Activated CD4-positive, alpha-beta T cell treated with anti-CD3 and anti-CD28 coated beads for 48 hours (primary cell): ENCODE measurements around the gene SLC43A3.
A peak's percentile ranks its signal among the peaks of the same experiment; 100 is the strongest.

Experiments
- DNase-seq: peaks from one replicate; pipeline ENCODE4 v3.0.0-alpha.2; 2020

Gene SLC43A3

GRCh38 chr11:57426929-57427726 lies at the start of gene SLC43A3:
SLC43A3 (minus strand) TSS chr11:57427121; CDS start chr11:57426172, 949 bp downstream.
- DNase-seq: peak; percentile 89

DNA sequence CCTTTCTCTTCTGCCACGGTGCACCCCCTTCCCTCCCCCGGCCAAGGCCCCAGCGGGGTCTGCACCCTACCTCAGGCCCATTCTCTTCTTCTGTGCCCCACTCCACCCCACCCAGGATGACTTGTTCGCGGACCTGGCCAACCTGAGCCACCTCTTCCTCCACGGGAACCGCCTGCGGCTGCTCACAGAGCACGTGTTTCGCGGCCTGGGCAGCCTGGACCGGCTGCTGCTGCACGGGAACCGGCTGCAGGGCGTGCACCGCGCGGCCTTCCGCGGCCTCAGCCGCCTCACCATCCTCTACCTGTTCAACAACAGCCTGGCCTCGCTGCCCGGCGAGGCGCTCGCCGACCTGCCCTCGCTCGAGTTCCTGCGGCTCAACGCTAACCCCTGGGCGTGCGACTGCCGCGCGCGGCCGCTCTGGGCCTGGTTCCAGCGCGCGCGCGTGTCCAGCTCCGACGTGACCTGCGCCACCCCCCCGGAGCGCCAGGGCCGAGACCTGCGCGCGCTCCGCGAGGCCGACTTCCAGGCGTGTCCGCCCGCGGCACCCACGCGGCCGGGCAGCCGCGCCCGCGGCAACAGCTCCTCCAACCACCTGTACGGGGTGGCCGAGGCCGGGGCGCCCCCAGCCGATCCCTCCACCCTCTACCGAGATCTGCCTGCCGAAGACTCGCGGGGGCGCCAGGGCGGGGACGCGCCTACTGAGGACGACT lies 49.3 kb upstream of the SLC43A3 start:
- peak; percentile 42 for DNase-seq

DNA sequence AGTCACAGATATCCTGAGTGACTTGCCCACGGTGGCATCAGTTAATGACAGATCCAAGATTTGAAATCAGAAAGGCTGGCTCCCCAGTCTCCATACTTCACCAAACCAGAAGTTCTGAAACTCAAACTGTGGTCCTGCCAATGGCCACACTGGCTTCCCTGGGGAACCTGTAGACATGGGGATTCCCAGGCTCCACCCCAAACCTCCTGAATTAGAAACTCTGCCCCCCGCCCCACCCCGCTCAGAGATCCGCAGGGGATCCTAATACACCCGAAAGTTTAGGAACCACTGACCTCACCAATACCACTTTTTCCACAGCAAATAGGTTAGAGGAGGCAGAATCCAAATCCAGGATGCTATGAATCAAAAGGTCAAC lies 48.7 kb upstream of the SLC43A3 start:
- DNase-seq: no peak

GRCh38 chr11:57475191-57475590 lies 48.3 kb upstream of the SLC43A3 start:
- DNase-seq: no peak

DNA sequence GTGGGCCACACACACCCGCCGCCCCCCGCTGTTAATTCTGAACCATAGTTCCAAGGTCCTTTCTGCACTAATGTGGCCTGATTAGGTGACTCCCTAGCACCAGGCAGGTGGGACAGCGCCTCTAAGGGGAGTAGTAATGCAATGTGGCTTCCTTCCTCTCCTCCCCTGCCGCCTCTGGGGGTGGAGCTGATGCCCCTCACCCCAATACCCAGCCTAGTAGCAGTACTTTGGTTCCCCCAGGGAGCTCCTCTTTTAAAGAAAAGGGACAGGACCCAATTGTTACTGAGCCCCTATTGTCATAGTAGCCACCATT lies 47.8 kb upstream of the SLC43A3 start:
- no peak for DNase-seq

GRCh38 chr11:57474017-57474802 lies 47.3 kb upstream of the SLC43A3 start:
- peak; percentile 41 for DNase-seq

- no peak for DNase-seq
Observed at GRCh38 chr11:57473285-57473841, 46.4 kb upstream of the SLC43A3 start.

GRCh38 chr11:57471496-57471895 lies 44.6 kb upstream of the SLC43A3 start:
- DNase-seq: no peak

GRCh38 chr11:57469268-57469667 lies 42.3 kb upstream of the SLC43A3 start:
- DNase-seq: no peak

- no peak for DNase-seq
Observed at GRCh38 chr11:57468276-57468675, 41.4 kb upstream of the SLC43A3 start.

GRCh38 chr11:57467508-57468157 lies 40.7 kb upstream of the SLC43A3 start:
- no peak for DNase-seq

DNA sequence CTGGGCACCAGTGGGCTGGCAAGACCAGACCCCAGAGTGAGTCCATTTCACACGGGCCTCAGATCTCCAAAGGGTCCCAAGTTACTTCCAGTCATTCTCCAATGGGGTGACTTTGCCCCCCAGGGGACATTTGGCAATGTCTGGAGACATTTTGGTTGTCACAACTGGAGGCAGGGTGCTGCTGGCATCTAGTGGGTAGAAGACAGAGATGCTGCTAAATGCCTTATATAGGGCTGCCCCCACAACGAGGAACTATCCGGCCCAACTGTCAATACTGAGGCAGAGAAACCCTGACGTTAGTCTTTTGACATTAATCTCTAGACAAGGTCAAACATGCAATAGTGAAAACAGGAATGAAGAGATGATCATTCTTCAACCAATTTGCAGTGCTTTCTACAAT lies 39.8 kb upstream of the SLC43A3 start:
- no peak for DNase-seq

- no peak for DNase-seq
Observed at GRCh38 chr11:57464539-57465181, 37.7 kb upstream of the SLC43A3 start.

DNA sequence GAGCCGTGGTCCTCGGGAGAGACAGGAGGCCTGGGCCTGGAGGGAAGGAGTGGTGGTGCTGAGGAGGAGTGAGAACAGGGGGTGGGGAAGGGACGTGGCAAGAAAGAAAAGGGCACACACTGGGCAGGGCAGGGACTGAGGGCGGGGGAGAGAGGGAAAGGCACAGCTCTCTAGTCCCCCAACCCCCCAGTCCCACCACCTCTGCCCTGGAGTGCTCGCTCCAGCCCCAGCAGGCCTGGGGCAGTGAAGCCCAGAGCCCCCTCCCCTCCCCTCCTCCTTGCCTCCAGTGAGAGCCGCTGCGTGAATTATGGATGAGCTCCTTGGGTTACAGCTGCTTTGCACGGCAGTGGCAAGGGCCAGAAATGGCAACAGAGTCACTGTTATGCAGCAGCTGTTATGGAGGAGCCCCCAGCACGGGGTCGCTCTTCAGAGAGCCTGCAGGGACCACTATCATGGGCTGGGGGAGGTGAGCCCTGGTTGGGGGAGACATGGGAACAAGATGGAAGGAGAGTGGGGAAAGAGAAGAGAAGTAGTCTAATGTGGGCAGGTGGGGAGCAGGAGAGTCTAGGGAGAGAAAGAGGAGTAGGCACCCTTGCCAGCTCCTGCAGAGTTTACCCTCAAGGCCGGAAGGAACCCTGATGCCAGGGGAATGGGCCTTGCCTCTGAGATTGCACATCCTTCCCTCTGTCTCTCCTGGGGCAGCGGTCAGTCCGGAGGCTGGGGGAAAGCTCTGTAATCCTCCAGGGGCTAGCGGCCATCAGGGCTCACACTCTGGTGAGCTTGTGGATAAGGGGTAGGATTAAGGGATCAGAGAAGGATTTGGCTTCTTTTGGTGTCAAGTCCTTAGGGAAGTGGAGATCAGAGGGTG lies 37.0 kb upstream of the SLC43A3 start:
- DNase-seq: no peak

DNA sequence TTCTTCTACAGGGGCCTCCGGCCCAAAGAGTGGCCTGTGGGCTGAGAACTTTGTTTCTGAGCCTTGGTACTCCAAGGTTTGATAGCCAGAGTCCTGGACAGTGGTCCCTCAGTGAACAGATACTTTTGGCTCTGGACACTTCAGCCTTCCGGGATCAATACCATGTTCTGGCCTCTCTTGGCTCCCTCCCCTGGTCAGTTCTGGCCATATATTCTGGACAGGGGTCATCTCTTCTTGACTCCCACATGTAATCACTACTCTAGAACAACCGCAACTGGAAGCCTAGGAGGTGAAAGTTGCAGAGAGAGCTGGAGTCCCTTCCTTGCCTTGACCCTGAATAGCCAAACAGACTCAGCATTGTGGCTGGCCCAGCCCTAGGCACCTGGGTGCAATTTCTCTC lies 35.7 kb upstream of the SLC43A3 start:
- DNase-seq: no peak

DNA sequence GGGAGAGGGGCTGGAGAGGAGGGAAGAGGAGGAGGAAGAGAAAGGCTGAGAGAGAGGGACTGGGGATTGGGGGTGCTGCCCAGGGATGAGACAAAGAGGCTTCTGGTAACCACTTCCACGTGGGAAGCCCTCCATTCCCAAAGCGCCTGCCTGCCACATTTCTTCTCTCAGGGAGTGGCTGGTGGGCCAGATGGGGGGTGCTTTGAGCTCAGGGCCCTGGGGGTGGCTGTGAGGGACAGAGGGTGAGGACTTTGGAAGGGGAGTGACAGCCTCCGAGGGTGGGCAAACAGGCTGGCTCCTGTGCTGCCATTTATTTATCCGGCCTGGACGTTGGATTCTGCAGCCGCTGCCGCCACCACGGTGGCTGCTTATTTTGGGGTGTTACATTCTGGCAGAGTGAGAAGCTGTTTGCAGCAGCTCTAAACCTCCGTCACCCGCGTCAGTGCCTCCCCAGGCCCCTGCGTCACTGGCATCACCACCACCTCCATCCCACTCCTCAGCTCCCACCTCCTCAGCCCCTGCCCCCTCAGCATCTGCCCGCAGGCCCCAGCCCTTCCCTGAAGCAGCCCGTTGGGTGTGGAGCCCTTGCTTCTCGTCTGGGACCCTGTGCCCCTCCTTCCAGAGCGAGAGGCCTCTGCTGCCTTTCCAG lies 35.0 kb upstream of the SLC43A3 start:
- DNase-seq: no peak

DNA sequence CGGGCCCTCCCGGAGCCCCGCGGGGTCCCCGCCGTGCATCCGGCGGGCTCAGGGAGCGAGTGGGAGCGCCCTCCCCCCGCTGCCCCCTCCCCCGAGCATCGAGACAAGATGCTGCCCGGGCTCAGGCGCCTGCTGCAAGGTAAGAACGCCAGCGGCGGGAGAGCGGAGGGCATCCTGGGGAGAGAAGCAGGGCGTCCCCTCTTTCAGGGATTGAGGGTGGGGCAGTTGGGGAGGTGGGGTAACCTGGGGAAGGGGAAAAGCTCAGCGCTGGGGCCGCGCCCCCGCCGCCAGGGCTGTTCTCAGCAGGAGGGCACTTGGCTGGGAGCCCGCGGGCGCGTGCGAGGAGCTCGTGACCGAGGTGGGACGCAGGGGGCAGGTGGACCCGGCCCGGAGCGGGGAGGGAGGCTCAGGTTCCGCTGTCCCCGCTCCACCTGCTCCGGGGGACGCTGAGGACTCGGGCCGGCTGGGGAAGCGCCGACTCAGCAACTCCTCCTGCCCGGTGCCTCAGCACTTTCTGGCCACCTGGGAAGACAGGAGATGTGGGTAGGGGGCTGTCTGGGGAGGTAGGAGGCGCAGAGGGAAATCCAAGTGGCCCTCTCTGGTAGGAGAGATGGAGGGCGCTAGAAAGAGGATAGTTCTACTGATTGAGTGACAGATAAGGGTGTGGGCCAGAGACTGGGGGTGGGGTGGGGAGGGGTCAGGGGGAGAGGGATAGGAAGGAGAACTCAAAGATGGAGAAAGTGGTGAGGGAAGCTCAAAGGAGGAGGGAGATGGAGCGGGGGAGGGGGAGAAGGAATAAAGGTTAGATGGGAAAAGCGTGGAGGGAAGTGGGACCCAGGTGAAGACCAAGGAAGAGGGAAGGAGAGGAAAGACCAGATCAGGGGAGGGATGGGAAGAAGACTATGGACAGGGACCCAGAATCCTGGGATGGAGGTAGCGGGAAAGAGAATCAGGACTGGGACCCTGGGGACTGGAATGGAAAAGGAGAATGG lies 34.1 kb upstream of the SLC43A3 start:
- no peak for DNase-seq

DNA sequence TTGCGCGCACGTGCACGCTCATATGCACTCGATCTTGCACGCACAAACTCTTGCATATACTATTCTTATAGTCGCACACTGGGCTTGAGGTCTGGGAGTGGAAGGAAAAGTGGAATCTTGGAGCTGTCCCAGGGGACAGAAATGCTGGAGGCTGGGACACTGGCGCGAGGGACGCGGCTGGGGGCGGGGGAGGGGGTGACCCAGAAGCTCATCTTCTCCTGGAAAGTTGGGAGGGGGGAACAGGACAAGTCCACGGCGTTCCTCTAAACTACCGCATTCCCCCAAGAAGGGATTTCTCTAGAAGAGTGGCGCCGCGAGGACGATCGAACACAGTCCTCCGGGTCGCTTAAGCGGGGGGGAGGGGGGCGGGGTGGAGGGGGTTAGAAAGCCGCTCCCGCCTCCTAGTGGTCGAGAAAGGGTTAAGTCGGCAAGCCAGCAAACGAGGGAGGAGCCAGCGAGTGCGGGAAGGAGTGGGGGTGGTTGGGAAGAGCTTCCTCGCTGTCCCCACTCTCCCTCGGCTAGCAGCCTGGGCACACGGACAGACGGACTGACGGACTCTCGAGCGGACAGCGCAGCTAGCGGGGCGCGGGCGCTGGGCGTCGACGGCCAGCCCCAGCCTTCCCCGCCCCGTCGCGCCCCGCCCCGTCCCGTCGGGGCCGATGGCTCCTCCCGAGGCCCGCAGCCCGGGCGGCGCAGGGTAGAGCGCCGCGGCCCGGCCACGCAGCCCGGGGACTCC lies 33.3 kb upstream of the SLC43A3 start, which contains the start of gene RTN4RL2:
Gene RTN4RL2, plus strand, starts transcription at position 507 of the 736 bp plus-strand sequence. CDS start 338 bp downstream, outside the sequence.
- peak; percentile 77 for DNase-seq
